HG03439 (cell line): Measurements from ENCODE around the gene YBX1.
"Not testable (repeated sequence)": the region's sequence is repeated elsewhere in the genome, so short reads cannot be mapped to it uniquely, and the experiment has no call there.

Source experiments
- ATAC-seq: cut with Tn5 transposase; IDR thresholded peaks from one replicate; pipeline ENCODE4 v1.9.1; 2021; ENCODE audit warnings: mild to moderate bottlenecking, moderate library complexity; ENCODE audit not compliant: unreplicated experiment

YBX1 gene

GRCh38 chr1:42748021-42748420, 65.8 kb downstream of the YBX1 start:
- no peak for ATAC-seq

- ATAC-seq: no peak
Observed at GRCh38 chr1:42748461-42749410, 66.5 kb downstream of the YBX1 start.

GRCh38 chr1:42750041-42750440, 67.8 kb downstream of the YBX1 start:
- ATAC-seq: no peak

GRCh38 chr1:42751511-42752070, 69.4 kb downstream of the YBX1 start:
- ATAC-seq: not testable (repeated sequence)

- no peak for ATAC-seq
Observed at GRCh38 chr1:42752284-42752683, 70.1 kb downstream of the YBX1 start.

GRCh38 chr1:42753070-42753469, 70.9 kb downstream of the YBX1 start:
- ATAC-seq: no peak
